GM04503 (cell line): Measurements from ENCODE around the gene MOB4.
"Not testable (repeated sequence)": the region's sequence is repeated elsewhere in the genome, so short reads cannot be mapped to it uniquely, and the experiment has no call there.

Source experiments
- DNase-seq: peaks from one replicate; pipeline ENCODE4 v3.0.0-alpha.2; 2012; ENCODE audit warnings: low read depth

Gene MOB4

DNA sequence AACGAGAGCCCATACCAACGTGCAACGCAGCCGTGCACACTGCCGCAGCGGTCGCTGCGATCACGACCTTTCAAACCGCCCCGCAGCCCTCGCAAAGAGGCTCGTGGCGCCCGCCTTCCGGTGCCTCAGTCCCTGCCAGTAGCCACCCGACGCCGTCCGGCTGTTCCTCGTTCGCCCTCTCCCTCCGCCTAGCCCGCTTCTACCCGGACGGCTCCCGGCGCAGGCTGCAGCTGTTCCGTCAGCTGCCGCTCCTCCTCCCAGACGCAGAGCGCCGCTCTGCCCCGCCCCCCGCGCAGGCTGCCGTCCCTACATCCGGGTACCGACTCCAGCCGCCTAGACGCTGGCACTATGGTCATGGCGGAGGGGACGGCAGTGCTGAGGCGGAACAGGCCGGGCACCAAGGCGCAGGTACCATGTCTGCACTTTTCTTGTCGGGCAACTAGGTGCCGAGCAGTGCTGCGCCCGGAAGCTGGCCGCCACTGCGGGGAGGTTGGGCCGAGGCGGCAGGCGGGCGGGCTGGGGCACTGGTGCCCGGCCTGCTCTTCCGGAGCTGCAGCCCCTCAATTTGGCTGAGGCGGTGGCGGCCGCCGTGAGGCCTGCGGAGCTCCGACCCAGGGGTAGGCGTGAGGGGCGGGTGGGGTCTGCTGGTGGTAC lies at the start of gene MOB4:
Gene MOB4, plus strand, starts transcription at position 328 of the 654 bp plus-strand sequence. Its CDS starts 21 bp downstream, at position 349.
- DNase-seq, result peak; percentile 62

DNA sequence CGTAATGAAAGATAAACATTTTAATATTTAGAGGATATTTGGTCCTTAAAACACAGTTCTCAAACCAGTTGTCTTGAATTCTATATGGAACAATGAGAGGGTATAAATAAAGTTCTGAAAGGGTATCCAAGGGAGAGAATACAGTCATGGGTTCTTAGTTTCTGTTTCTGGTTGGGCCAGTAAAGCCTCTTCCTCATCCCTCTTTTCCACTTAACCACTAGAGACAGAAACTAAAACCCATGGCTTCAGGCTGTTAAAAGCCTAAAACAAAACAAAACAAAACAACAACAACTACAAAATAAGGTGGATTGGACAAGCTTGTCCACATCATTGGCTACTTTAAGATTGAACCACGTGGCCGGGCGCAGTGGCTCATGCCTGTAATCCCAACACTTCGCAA lies 43.7 kb upstream of the MOB4 start:
- DNase-seq, result no peak

DNA sequence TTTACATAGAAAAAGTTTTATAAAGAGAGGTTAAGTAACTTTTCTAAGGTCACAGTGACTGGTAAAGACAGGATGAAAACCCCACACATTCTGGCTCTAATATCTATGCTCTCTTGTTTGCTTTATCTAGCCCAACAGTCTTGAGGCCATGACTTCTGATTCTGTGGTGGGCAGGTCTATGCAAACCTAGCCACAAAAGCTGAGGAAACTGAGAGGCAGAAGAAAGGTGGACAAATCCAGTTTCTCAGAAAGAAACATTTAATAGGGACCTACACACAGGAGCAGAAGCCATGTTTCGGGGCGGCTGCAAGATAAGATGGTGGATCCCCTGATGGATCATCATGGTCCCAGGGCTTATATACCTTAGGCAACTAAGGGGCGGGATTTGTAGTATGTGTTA lies 38.1 kb upstream of the MOB4 start:
- DNase-seq, result no peak

DNA sequence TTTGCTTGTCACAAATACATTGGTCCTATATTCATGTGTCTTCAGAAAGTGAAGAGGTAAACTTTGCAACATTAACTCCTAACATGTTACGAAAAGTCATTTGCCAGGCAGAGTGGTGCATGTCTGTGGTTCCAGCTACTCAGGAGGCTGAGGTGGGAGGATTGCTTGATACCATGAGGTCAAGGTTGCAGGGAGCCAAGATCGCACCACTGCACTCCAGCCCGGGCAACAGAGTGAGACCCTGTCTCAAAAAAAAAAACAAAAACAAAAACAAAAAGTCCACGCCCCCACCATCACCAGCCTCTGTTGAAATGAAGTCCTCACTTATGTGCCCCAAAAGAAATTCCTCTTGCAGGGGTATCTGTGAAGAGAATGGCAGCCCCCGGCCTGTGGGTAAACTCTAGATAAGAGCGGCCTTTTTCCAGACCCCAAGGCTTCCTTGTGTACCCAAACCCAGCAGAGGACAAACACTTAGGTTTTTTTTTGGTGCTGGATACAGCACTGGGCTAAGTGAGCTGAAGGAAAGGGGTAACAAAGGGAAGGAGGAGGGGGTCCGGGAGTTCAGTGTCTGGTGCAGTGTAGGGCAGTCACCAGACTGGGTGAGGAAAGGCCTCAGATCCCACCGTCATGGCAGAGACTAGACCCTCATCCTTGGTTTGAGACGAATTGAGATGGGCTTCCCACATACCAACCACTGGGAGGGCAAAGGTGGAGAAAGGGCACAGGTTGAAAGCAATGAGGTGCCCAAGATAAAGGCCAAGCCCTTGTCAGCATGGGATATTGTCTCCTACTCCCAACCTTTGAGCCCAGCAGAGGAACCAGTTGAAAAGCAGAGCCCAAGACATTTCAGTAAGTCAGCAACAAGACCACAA lies 35.5 kb upstream of the MOB4 start:
- DNase-seq, result no peak

DNA sequence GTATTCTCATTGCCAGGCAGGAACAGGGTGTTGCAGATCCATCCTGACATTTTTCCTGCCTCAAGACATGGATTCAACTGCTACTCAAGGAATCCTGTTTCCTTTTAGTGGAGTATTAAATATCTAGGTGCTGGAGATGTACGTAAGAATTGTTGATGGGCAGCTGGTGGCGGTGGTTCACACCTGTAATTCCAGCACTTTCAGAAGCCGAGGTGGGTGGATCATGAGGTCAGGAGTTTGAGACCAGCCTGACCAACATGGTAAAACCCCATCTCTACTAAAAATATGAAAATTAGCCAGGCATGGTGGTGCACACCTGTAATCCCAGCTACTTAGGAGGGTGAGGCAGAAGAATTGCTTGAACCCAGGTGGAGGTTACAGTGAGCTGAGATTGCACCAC lies 31.6 kb upstream of the MOB4 start:
- not testable (repeated sequence) for DNase-seq

DNA sequence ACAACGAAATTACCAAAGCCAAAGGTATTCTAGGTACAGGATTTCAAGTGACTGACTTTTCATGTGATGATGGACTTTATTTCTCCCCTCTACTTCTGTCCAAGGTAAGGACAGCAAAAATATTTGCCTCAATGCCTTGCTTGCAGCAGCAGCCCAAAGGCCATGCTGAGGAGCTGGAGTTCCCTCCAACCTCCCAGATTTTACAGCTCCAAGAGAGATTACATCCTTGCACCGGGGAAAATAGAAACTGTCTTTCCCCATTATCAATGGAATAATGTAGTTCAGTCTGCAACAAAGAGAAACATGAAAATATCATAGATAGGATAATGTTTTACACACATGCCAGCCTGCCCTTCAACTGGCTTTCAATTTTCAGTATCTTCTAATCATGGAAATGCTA lies 29.7 kb upstream of the MOB4 start:
- no peak for DNase-seq

DNA sequence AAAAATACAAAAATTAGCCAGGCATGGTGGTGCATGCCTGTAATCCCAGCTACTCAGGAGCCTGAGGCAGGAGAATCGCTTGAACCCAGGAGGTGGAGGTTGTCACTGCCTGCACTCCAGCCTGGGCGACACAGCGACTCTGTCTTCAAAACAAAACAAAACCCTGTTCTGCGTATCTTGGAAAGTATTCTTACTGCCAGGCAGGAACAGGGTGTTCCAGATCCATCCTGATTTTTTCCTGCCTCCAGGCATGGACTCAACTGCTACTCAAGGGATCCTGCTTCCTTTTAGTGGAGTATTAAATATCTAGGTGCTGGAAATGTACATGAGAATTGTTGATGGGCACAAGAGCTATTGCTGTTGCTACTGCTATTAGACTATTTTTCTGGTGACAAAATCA lies 28.5 kb upstream of the MOB4 start:
- no peak for DNase-seq

DNA sequence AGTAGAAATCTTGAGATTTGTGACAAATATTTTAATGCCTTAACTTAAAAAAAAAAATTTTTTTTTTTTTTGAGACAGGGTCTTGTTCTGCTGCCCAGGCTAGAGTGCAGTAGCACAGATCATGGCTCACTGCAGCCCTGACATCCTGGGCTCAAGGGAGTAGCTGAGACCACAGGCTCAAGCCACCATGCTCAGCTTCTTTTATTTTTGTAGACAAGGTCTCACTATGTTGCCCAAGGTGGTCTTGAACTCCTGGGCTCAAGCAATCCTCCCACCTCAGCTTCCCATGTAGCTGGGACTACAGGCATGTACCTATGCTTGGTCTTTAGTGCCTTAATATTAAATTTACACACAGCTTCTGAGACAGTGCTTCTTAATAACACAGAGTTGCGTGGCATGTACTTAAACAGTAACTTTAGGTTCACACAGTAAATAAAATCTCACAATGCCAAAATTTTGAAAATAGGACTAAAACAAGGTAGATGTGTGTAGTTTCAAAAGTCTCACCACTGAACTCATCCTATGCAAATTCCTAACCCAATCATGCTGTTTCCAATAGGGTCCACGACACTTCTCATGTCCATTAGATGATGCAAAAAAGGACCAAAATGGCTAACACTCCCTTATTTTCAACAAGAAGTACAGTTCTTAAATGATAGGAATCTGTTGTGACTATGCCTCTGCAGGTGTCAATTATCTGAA lies 20.3 kb upstream of the MOB4 start:
- DNase-seq, result no peak

DNA sequence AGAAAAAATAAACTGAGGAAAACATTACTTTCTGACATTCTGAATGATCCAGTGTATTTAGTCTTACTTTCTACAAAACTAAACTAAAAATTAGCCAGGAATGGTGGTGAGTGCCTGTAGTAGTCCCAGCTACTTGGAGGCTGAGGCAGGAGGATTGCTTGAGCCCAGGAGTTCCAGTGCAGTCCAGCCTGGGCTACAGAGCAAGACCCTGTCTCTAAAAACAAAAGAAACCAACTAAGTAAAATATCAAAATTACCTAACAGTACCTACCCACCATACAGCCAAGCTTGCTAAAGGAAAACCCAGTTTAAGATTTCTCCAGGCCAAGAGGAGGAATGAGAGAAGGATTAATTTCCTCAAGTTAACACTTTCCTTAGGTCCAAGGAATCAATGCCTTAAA lies 19.2 kb upstream of the MOB4 start:
- no peak for DNase-seq

DNA sequence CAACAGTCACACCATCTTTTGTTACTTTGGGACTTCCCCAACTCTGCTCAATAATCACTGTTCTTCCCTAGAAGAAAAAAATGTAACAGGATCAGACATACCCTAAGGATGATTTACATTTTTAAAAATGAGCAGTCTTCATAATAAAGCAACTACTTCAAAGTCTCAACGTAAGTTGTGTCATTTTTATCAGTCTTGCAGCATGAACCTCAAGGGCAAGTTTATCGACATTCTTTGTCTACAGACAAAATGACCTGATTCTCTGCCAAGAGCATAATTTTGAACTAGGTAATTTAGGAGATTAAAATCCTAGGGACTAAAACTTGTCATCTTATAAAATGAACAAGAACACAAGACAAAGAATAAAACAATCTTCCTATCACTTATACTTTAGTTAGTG lies 18.5 kb upstream of the MOB4 start:
- DNase-seq, result no peak

DNA sequence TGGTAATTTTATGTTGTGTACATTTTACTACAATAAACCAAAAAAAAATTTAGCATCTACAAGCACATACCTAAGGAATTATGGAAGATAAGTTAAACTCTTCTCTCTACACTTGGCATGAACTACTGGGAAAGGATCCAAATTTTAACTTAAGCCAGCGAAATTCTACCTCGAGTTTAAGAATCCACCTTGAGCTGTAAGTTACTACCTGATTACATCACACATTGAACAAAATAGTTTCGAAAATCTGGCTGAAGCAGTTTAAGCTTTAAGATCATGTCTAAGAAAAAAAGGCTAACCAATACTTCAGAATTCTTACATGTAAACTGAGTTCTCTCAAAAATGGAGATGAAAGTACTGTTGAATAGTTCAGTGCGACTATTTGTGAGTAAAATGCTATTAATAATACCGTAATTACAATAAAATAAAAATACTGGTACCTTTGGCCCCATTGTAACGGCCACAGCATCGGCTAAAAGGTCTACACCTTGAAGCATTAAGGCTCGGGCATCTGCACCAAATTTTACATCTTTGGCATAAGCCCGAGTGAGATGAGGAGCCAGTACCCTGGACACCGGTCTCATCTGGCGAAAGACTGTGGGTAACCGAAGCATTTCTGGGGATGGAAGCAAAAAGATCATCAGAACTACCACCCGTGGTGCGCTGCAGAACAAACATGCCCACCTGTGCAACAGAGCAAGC lies 17.5 kb upstream of the MOB4 start:
- no peak for DNase-seq

DNA sequence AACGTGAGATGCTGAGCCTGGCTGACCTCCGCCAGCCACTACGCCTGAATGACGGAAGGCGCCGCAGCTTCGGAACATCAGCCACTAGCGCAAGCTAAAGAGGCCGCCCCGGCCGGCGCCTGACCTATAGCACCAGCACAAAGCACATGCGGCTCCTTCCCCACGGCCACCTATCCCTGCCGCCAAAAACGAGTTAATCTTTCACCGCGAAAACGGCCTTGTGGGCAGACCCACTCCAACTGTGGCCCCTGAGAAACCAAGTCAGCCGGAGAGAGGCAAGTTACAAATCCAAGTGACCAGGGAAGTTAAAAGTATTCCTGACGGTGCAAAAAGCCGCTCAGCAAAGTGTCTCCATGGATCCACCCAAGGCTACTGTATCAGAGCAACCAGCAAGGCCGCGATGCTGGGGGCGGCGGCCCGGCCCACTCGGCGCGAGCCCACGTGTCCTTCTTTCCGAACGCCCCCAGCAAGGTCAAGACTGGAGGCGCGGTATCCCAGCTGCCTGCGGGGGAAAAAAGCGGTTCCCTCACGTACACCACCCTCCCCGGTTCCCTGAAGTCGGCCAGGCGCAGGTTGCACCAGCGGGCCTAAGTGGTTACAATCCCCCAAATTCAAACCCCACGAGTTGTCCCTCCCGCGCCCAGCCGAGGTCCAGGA lies 16.8 kb upstream of the MOB4 start:
- no peak for DNase-seq

DNA sequence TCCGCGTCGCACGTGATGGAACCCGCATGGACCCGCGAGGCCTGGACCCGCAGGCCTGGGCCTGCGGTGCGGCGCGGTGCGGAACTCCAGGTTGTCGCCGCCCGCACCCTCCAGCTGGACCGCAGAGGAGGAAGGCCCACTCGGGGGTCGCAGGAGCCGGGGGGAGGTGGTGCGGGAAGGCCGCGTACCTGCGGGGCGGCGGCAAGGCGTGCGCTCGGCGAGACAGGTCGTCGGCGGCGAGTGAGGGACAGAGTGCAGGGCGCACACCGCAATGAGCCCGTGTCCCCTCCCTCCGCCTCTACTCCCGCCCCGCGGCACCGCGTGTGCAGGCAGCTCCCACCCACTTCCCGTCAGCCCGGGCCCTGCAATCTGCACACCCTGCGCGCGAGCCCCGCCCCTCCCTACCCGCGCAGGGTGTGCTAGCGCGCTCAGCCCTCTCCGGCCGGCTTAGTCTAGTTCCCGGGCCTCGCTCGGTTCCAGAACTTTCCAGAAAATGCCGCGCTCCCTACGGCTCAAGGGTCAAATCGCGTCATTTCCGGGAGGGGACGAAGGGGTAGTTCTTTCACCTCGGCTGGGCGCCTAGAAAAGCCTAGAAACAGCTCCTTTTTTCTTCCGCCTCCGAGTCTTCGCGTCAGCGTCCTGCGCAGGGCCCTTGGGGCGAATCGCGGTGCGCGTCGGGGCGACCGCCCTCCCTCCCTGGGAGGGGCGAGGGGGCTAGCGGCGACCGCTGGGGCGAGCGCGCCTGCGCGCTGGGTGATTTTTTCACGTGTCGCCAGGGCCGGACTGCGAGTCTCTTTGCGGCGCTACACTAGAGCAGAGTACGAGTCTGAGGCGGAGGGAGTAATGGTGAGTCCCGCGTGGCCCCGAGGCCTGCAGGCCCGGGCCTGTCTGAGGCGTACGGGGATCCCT lies 16.0 kb upstream of the MOB4 start, which contains the start of the genes HSPD1 and HSPE1:
Gene HSPD1, minus strand, starts transcription at position 247 of the 909 bp plus-strand sequence. CDS start 992 bp downstream, outside the sequence.
Gene HSPE1, plus strand, starts transcription at position 786 of the 909 bp plus-strand sequence. Its CDS starts 58 bp downstream, at position 844.
- DNase-seq, result peak; percentile 98

DNA sequence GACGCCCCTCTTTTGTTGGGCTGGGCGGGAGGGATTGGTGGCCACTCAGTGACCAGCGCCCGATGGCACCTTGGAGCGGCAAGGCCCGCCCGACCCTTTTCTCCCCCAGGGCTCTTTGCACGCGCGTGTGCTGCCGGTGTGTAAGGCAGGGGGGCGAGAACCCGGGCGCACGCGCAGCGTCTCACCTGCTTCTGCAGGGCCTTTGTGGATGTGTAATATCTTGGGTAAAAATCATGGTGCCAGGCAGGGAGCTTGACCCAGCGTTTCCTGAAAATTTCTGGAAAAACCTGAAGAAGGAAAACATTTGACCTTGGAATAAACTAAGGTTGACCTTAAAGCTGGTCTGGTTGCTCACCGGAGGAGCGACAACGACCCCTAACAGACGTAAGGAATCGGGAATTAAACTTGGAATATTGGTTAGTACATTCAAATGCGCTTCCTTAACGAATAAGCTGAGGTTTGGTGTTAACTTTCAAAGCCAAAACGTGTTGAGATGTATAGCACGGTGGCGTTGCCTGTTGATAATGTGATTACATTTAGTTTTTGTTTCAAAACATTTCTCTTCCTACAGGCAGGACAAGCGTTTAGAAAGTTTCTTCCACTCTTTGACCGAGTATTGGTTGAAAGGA lies 15.2 kb upstream of the MOB4 start:
- DNase-seq, result no peak

DNA sequence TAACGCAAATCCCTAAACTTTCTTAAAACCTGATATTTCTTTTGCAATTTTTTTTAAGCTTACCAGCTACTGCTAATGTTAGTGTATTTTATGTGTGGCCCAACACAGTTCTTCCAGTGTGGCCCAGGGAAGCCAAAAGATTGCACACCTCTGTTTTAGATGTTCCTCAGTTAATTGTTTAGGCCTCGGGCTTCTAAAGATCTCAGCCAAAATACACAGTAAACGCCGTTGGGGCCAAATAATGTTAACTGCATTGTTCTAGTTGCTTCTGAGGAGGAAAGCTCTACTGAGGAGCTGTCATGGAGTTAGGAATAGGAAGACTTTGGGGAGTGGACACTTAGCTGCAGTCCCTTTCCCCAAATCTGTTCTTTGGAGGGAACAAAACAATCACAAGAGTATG lies 13.7 kb upstream of the MOB4 start:
- no peak for DNase-seq

DNA sequence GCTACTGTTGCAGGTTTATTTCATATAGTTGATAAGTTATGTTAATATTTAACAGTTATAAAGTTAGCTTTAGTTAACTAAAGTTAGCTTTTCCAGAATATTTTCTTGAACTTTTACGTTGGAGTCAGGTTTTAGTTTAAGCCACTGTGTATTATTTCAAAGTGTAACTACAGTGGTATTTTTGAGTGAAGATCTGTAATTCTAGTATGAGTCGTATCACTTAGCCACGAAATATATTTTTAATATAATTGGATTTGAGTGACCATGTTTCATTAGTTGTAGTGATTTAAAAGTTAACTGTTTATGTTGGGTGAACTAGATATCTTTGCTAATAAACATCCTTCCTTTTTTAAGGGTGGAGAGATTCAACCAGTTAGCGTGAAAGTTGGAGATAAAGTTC lies 13.2 kb upstream of the MOB4 start:
- DNase-seq, result no peak

DNA sequence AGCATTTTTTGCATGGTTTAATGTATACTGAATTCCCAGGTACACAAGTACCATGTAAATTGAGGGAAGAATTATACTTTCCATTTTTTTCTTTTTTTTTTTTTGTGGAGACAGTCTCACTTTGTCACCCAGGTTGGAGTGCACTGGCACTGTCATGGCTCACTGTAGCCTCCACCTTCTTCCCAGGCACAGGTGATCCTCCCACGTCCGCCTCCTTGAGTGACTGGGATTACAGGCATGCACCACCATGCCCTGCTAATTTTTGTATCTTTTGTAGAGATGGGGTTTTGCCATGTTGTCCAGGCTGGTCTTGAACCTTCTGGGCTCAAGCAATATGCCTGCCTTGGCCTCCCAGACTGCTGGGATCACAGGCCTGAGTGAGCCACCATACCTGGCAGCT lies 11.9 kb upstream of the MOB4 start:
- no peak for DNase-seq

DNA sequence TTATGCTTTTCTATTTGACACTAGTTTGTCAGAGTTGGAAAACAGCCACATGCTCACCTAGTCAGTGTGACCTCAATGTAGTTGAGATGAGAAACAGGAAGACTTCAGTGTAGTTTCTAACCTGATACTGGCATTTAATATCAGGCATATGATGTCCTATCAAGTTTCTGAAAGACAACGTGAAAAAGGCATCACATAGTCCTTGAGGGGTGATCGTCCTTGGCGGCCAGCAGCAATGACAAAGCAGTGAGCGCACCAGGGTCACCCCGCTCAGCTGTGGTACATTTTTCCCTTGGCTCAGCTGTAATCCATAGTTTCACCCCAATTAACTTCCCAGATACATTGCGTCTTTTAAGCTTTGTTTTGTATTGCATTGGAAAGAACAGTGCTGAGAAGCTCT lies 11.4 kb upstream of the MOB4 start:
- DNase-seq, result no peak

DNA sequence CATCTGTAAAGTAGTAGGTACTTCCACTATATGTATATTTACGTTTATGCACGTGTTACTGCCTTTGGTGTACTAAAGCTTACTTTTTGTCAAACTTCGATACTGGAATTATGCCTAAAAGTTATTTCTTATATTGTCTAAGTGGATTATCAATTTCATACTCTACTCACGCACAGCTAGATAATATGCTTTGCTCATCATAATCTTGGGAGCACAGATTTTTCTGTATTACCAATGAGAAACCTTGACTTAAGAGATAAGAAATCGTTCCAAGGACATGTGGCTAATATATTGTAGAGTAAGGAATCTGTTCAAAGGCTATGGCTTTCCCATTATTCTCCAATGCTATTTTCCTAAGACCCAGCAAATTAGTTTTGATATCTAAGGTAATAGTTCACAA lies 9.2 kb upstream of the MOB4 start:
- no peak for DNase-seq

DNA sequence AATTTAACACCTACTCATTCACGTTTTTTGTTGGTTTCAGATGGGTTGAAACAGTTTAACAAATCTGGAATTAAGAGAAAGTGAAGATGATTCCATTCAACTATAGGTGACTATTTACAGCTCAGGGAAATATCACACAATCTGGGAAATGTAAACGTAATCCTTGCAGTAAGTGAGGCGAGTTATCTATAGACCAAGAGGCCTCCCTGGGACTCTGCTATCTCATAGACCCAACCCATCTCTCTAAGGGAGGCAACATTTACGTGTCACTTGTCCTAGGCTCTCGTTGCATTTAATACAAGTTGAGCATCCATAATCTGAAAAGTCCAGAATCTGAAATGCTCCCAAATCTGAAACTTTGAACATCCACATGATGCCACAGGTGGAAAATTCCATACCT lies 2.0 kb upstream of the MOB4 start:
- DNase-seq, result no peak
